Adipose tissue (tissue), 3 donors: ENCODE data around the gene ACVR1. TPM values are rescaled to one million over a fixed set of nuclear protein-coding genes. Genes with fewer than 3 reads are reported as not detected.
"Not testable (repeated sequence)": the region's sequence is repeated elsewhere in the genome, so short reads cannot be mapped to it uniquely, and the experiment has no call there.

Experiments
- H3K27ac ChIP-seq: one replicate; pipeline ENCODE4 v1.5.1; 2013; ENCODE audit warnings: low read depth, low read length
- WGBS, 3 donors: extraction: QIAGEN DNeasy Blood & Tissue Kit; methylation state at CpG; one replicate each; pipeline ENCODE4 v1.1.7; 2013; 5-methylcytosine and 5-hydroxymethylcytosine counted together
- polyA plus RNA-seq, 3 donors: library from polyadenylated mRNA; stranded (reverse); fragments of 200-250 nt; gene quantifications; one replicate each; pipeline ENCODE4 v1.2.3, GENCODE V29; 2013
- donor health status: healthy with polysubstance abuse.
- donor health status: Bipolar disorder and iron deficiency.
- donor health status: healthy.

The ACVR1 gene
- polyA plus RNA-seq, 3 donors: 7.7 to 19.4 (median 11.6) TPM

DNA sequence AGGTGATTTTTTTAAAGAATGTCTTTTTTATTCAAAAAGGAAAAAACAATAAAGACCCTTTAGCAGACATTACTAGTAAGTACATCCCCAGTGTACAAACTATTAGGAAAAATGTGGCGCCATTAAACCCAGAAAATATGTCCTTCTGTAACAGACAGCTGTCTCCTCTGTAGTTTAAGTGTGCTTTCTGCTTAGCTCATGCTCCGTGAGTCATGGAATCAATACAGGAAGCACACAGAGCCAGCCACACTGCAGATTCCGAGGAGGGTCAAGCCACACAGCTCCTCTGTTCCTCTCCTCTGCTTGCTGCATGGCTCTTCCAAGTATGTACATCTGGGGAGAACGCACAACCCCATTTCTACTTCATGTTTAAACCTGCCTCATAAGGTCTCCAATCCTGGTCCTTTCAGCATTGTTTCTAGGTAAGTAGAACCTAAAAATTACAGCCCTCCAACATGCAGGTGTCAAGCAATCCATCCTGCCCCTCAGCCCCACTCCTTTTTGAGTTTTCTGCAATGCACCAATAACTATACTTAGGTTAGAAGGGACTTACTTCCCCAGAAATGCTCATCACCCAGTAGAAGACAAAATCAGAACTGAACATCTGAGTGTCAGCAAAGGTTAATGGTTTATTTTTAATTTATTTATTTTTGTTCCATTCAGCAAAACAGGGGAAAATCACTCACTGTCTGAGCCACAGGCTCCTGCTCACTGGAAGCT lies 37.5 kb downstream of the ACVR1 start:
- H3K27ac ChIP-seq: peak overlapping the region; percentile 42
- 13 to 20% (median 15%) methylated on average over 4 of the region's 4 CpGs for WGBS, 3 donors

DNA sequence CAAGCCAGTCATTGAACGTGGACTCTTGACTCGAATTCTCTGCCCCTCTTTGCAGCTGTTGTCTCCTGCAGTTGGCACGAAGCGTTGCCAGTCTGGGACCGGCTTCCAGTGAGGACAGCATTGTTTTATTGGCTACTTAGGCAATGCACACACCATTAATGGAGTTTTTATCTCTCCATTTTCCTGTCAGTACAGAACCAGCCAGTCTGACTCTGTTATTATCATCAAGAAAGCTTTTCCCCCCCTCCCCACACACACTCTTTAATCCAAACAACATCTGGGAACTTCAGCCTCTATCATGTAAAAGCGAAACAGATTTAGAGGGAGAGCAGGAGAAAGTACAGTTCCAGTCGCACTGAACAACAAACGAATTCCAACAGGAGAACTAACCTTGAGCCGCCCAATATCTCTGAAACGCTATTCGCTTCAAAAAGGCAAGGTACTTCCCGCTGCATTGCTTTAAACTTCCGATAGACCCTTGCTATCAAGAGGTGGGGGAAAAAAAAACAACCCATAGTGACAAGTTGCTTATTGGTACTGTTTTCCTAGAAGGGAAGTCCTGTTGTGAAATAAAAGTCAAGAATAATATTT lies 38.2 kb downstream of the ACVR1 start:
- WGBS, 3 donors: 20 to 40% (median 39%) methylated on average over 13 of the region's 13 CpGs
- H3K27ac ChIP-seq: no peak overlapping the region

DNA sequence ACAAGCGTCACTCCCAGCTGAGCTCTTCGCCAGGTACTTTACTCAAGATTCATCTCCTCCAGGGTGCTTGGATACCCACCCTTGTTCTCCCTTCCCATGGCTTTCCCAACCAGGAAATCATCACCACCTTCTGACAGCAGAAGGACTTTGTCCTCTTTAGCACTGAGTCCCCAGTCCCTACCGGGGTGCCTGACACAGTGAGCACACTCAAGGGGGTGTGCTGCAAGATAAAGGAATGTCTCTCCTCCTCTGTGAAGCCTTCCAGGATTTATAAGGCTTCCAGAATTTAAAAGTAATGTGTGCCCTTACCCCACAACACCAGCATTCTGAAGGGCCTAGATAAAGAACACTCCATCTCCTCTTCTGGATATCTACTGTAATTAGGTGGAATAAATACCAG lies 39.6 kb downstream of the ACVR1 start:
- 74 to 96% (median 93%) methylated on average over 3 of the region's 3 CpGs for WGBS, 3 donors
- no peak overlapping the region for H3K27ac ChIP-seq

DNA sequence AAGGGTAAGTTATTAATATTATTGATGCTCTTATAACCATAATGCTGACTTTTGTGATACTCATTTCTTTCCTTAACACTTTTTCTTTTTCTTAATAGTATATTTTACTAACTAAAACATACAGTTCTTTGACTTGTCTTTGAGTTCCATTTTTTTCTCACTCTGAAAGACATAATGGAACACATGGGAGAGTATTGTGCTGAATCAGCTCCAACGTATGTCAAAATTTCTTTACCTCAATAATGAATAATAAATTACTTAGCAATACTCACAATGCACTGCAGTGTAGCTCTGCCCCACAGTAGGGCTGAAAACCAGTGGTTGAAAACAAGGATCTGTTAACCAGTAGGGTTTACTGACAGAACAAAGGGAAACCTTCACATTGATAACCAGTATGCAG lies 40.7 kb downstream of the ACVR1 start:
- H3K27ac ChIP-seq: no peak overlapping the region
- 86 to 97% (median 95%) methylated on average over 1 of the region's 1 CpG for WGBS, 3 donors

DNA sequence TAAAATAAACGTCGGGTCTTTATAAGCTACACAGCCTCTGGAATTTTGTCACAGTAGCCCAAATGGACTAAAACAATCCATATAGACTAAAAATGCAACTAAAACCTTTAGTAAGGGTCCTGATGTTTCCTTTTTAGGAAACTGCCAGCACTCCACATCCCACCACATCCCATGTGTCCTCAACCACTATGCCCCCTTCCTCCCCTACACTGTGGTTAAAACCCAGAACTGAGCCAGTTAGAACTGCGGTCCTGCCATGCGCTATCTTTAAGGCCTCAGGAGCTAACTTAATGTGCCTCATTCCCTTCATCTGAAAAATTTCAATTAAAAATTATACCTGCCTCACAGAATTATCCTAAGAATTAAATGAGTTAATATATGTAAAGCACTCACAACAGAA lies 41.1 kb downstream of the ACVR1 start:
- H3K27ac ChIP-seq: no peak overlapping the region
- 80 to 90% (median 86%) methylated on average over 4 of the region's 4 CpGs for WGBS, 3 donors

DNA sequence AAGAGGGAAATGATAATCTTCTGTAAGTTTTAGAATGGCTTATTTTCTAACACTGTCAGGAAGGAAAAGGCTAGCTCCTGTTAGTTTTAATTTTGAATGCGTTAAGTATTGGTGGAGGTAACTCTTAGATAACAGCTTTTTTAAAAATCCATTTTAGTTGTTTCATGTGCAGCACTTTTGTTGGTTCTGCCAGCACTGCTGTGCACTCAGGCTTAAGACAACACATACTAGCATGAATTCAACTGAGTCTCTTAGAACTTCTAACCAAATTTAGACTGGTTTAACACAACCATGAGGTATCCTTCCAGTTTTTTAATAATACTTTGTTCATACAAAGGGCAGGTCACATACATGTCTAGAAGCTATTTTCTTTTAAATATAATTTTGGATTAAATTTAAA lies 42.4 kb downstream of the ACVR1 start:
- no peak overlapping the region for H3K27ac ChIP-seq
- 77 to 81% (median 79%) methylated on average over 1 of the region's 1 CpG for WGBS, 3 donors

DNA sequence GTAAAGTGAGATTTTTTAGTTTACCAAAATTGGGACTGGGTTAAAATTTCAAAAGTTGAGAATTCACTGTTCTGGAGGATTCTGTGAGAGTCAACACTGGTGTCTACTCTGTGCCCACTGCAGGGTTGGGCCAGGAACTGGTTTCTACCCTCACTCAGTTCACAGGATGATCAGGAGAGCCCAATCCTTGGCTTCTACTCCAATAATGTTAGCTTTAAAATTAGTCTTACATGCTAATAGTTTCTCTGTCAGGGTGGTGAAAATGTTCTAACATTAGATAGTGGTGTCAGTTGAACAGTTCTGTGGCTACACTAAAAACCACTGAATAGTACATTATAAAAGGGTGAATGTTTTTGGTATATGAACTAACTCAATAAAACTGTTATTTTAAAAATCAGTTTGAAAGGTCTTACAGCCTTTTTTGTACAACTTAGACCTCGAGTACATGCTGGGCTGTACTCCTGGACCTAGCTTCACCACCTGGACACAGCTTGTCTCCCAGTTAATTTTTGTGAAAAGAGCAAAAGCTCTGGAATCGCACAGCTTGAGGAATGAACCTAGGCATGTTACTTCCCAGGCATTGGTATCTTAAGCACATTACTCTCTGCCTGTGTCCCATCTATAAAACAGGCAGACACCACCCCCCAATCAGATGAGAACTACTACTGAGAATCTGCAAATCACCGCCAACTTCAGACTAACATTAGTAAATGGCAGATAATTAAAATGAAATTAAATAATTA lies 44.4 kb downstream of the ACVR1 start:
- no peak overlapping the region for H3K27ac ChIP-seq
- 87 to 94% (median 93%) methylated on average over 3 of the region's 3 CpGs for WGBS, 3 donors

DNA sequence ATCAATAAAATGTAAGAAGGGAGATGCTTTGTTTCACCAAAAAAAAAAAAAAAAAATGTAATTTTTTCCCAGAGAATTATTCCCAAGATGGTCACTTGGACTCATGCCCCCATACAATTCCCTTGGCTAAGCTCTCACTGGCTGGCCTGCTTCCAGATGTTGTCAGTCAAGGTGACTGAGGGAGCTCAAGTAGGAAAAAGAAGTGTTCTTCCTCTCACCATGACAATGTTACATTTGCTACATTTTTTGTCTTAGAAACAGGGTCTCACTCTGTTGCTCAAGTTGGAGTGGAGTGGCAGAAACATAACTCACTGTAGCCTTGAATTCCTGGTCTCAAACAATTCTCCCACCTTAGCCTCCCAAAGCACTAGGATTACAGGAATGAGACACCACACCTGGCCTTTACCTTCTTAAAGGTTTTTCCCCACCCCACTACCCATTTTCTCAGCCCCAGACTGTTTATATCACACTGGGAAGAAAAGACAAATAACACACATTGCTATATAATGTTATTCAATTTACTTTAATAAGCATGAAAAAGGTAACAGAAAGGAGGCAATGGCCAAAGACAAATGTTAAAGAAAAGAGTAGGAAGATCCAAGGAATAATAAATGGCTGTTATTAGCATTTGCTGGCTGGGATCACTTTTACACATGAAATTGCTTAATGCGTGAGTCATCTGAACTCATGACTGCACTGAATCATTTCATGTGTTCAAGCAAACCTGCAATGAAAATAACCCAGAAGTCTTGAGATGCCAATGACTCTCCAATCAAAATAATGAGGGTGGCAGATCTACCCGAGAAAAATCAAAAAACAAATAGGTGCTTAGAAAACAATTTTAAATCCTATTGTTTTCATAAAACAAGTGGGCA lies 45.2 kb downstream of the ACVR1 start:
- WGBS, 3 donors: 52 to 65% (median 58%) methylated on average over 2 of the region's 2 CpGs
- H3K27ac ChIP-seq: no peak overlapping the region

DNA sequence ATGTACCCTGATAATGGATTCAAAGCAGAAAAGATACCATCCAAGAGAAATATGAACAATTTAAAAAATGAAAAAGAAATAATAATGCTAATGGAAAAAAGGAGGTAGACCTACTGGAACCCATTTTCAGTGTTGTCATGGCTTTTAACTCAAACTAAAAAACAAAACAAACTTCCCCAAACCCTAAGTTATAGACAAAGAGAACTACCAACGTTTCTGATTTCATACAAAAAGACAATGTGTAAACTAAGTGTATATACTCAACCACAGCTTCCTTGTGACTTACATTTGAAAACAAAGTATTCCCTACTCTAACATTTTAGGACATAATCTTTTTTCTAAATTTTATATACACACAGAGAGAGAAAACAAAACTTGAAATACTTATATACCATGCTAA lies 45.9 kb downstream of the ACVR1 start:
- 42 to 79% (median 42%) methylated on average over 1 of the region's 1 CpG for WGBS, 3 donors
- no peak overlapping the region for H3K27ac ChIP-seq

DNA sequence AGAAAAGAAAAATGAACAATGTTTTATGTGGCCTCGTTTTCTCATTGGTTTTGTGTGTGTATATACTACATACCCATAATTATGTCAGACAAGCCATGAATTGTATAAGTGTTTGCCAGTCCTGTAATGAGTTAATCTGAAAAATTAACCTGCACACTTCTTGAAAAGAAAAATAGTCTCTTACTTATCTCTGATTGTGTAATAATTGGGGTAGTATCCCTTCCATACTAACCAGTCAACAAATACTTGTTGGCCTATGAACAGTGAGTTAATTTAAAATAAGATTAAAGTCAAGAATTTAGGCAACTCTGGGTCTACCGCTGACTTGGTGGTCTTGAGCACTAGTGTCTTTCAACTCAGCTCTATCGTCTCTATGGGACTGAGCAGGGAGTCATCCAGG lies 48.8 kb downstream of the ACVR1 start:
- 92 to 97% (median 93%) methylated on average over 3 of the region's 3 CpGs for whole genome bisulfite sequencing, 3 donors
- H3K27ac ChIP-seq: no peak overlapping the region

DNA sequence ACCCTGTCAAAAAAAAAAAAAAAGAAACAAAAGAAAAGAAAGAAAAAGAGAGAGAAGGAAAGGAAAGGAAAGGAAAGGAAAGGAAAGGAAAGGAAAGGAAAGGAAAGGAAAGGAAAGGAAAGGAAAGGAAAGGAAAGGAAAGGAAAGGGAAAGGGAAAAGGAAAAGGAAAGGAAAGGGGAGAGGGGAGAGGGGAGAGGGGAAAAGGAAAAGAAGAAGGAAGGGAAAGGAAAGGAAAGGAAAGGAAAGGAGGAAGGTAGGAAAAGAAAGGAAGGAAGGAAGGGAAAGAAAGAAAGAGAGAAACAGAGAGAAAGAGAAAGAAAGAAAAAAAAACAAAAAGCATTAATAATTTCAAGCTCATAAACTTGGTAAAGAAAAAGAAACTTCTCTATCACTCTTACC lies 49.5 kb downstream of the ACVR1 start:
- not testable (repeated sequence) for H3K27ac ChIP-seq

DNA sequence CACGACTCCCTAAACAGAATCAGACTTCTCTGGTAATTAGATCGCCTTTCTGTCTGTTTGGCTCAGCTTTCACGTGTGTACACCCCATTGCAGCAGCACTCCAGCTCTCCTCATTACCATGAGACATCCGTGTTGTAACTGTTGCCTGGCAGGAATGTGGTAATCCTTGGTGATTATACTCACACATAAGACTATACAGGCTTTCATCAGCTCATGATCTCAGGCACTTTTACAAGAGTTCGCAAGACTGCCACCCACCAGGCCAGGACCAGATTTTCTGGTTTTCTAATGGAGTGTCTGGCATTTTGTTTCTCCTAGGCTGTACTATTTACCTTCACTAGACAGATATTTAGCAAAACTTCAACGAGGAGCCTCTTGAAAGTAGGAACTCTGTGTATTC lies 50.2 kb downstream of the ACVR1 start:
- 70 to 88% (median 81%) methylated on average over 6 of the region's 6 CpGs for WGBS, 3 donors
- H3K27ac ChIP-seq: no peak overlapping the region

DNA sequence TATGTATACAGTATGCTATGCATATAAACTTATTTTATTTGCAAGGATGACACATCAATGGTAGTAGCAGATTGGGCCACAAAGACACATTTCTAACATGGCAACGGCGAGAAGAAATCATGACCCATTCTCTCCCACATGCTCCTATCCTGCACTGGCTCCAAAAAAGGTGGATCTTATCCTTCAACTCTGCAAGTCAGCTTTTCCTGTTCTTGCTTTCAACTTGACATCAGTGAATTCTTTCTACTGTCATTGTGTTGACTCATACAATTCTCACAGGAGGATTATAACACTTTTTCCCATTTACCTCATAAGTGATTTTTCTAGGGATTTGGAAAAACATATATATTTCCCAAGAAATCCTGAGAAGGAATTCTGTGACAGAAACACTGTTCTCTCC lies 53.1 kb downstream of the ACVR1 start:
- H3K27ac ChIP-seq: no peak overlapping the region
- WGBS, 3 donors: 70 to 92% (median 80%) methylated on average over 2 of the region's 2 CpGs

DNA sequence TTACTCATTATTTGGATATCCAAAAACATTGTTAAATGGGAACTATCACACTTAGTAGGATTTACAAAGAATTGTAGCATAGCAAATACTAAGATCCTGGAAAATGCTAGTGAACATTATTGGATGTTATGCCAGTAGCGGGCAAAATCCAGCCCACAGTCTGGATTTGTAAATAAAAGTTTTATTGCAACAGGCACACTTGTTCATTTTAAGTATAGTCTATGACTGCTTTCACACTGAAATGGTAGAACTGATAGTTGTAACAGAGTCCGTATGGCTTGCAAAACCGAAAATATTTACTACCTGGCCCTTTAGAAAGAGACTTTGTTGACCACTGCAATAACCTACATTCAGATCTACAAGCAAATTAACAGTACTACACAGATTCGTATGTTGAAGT lies 53.6 kb downstream of the ACVR1 start:
- 92 to 96% (median 94%) methylated on average over 4 of the region's 4 CpGs for WGBS, 3 donors
- no peak overlapping the region for H3K27ac ChIP-seq

DNA sequence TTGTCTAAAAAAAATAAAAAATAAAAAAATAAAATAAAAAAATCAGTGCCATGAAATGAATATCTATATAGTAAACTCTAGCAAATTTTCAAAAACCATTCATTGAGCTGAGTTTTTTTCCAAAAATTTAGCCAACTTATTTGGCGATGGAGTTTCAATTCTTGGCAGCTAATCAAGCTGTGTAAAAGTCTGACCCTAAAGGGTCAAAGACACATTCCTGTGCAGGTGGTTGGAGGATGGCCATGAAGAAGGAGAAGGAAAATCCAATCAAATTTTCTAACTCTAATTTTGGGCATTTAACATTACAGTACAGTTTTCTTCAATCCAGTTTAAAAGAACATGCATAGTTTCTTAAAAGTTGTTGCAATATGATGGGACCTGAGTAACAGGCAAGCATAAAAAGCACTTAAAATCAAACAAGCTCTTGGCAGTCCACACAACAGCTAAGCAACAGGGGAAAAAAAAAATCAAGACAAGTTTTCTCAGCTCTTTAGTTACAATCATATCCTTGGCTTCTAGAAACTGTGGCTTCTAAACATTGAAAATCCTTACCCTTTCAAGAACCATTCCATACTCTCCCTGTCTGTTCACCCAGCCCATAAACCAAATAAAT lies 54.5 kb downstream of the ACVR1 start:
- no peak overlapping the region for H3K27ac ChIP-seq
- WGBS, 3 donors: 26 to 67% (median 60%) methylated on average over 1 of the region's 1 CpG

DNA sequence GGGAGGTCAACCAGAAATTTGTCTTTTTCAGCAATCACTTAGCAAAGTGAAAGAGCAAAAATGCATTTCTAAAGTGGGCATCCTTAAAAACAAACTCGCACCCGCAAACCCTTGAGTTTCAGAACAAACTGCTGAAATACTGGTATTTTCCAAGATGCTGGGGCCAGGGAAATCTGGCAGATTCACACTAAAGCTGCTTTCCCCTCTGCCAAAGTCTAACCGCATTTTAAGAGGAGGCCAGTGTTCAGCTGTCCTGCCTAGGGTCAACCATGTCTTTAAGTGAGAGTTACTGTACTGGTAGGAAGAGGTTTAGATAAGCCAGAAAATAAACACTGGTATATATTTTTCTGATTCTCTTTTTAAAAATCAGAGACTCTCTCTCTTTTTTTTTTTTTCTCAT lies 55.9 kb downstream of the ACVR1 start:
- H3K27ac ChIP-seq: no peak overlapping the region
- WGBS, 3 donors: 77 to 91% (median 81%) methylated on average over 3 of the region's 3 CpGs

DNA sequence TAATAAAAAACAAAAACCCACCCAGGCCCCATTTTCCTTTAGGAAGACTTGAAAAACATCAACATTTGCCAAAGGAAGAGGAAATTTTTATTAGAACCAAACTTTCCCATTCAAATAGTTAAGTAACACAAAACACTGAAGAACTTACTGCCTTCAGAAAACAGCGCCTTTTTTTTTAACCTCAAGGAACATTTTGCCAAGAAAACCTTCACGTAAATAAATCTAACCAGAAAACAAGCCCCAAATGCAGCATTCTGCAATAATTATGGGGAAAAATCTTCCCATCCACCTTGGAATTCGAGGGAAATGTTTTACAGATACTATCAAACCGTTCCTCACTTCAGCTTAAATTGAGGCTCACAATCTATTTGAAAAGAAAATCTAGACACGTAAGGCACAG lies 56.4 kb downstream of the ACVR1 start:
- H3K27ac ChIP-seq: no peak overlapping the region
- 73 to 88% (median 87%) methylated on average over 5 of the region's 5 CpGs for WGBS, 3 donors

DNA sequence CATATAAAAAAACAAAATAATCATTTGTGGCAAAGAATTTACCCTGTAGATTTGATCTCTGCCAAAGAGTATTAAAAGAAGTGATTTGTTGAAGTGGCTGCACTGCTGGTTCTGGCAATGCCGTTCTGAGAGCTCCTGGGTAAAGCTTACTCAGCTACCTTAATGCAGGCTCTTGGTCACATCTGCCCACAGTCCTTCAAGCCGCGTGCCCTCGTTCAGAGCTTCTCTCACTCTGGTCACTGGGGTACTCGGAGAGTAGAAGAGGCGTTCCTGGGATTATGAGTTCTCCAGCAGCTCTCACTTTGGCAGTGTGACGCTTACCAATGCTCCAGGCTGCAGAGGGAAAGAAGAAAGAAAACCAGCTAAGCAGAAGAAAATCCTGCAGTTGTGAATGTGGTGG lies 57.9 kb downstream of the ACVR1 start:
- H3K27ac ChIP-seq: no peak overlapping the region
- 97 to 99% (median 98%) methylated on average over 7 of the region's 7 CpGs for WGBS, 3 donors
